A204.1 (cell line): ENCODE data around the gene NAA16.
"Not testable (repeated sequence)": the region's sequence is repeated elsewhere in the genome, so short reads cannot be mapped to it uniquely, and the experiment has no call there.

Experiments used
- FAIRE-seq: peaks from 2 replicates; lab custom pipeline; 2012; peaks lifted over from hg19 to GRCh38; lab: Jason Lieb, UNC

The NAA16 gene

DNA sequence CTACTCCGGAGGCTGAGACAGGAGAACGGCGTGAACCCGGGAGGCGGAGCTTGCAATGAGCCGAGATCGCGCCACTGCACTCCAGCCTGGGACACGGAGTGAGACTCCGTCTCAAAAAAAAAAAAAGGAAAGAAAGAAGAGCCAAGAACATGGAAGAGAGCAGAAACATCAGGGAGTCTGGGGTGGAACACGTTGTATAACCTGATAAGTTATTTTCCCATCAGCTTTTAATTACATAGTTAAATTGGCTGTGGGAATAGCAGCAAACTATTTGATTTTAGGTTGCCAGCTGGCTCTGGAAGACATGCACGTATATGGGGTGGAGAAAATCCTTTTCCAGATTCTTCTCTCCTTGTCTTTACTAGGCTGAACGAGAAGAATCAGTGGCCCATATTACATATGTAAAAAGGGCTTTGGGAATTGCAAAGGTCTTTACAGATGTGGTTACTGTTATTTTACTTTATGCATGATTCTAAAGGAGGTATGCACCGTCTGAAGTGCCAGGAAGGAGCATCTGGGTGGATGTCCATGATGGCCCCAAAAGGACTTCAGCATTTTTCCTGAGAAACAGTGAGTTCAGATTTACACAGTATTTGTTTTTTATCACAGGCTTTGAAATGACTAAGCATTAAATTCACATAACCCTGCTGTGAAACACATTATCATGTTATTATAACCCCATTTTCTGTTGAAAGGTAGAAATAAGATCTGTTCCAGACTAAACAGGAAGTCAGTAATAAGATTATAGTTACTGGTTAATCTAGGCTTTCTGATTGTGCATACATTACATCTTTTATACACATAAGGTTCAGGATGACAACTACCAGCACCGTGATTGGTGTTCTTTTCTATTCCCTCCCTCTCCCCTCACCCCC is 4.6 kb upstream of the NAA16 start:
- no peak for FAIRE-seq

DNA sequence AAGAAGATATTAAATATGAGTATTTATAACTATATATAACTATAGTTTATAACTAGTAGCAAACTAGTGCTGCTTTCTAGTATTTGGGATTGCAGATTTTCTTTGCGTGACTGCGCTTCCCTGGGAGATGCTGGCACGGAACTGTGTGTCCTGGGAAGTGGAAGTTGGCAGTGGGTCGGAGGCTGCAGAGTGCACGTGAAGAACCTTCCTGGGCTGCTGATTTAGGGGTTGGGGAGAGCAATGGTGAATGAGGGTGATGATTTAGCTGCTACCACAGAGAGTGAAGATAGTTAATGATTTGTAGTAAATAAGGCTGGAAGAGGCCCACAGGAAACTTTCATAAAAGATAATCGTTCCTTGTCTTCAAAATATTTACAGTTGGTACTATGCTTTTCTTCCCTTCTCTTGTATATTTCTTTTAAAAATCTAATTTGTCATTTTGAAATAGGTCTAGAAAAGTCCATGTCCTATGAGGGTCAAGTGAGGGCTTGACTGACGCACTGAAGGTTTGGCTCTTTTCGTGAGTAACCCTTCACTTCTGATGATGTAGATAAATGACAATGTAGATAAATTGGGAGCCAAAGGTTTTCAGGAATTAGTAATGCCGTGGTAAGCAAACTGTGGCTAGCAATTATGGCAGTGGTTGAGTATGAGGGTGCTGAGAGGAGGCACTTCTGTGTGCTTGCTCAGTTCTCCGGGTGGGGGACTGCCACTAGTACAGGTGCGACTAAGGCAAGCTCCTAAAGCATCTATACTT is 3.0 kb upstream of the NAA16 start:
- FAIRE-seq = no peak

DNA sequence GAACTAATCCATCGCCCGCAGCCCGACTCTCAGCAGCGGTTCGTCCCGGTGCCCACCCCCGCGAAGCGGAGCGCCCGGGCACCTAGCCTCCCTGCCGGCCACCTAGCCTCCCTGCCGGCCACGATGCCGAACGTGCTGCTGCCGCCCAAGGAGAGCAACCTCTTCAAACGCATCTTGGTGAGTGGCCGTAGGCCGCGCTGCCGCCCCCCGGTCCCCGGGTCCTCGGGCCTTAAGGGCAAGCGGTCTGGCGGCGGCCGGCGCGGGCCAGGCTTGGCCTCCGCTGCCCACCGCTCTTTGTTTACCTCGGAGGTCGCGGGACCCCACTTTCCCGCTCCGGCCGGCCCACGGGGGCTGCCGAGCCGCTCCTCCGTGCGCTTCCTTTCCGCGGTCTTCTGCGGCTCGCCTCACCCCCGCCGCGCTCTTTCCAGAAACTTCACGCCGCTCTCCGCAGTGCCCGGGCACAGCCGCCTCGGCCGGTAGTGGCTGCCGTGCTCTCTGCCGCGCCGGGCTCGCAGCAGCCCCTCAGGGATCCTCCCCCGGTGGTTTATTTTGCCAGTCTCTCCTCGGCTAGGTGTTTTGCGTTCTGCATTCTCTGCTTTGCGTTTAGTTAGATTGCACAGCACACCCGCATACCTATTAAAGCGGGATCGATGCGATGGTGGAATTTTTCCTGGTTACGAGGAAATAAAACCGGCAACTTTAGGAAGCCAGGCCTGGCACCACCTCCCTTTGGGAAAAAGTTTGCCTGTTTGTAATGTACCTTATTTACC is 524 bp downstream of the NAA16 start:
- FAIRE-seq = no peak

DNA sequence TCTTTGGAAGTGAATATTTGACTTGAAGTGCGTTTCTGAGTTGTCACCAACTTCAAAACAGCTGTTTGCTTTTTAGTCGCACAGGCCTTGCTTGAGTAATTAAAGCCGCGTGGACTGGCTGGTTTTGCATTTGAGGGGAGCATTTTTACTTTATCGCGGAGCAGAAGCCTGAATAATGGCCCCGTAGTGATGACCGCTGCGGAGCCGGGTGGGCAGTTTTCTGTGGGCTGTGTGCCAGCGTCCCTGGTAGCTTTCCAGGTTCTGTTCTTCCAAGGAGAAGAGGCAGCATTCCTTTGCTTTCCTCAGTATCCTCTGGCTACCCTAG is 1.1 kb downstream of the NAA16 start:
- no peak for FAIRE-seq

DNA sequence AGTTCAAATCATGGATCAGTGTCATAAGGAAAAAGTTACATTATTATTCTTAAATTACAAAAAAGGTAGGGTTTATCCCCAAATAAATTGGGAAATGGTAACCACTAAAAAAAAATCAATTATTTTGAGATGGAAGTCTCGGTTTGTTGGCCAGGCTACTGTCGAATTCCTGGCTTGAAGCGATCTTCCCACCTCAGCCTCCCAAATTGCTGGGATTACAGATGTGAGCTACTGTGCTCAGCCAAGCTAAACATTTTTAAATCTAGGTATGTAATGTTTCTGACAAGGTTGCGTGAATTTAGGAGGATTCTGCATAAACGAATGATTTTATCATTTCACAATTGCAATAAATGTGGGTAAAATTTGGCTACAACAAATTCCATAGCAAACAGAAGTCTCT is 2.0 kb downstream of the NAA16 start:
- FAIRE-seq = no peak

DNA sequence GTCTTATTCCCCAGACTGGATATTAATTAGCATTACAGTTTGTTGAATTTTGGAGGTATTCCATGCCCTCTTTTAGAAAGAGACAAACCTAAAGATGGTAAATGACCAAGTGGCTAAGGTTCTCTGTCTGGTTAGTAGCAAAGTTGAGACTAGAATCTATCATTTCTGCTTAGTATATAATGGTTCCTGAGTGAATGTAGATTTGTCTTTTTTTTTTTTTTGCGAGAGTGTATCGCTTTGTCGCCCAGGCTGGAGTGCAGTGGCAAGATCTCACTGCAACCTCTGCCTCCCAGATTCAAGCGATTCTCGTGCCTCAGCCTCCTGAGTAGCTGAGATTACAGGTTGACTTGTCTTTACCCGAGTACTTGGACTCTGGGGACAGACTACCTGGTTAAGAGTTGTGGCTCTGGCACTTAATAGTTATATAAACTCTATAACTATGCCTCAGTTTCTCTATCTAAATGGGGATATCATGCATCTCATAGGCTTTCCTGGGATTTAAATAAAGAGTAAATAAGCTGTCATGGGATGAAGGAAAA is 2.7 kb downstream of the NAA16 start:
- no peak for FAIRE-seq

DNA sequence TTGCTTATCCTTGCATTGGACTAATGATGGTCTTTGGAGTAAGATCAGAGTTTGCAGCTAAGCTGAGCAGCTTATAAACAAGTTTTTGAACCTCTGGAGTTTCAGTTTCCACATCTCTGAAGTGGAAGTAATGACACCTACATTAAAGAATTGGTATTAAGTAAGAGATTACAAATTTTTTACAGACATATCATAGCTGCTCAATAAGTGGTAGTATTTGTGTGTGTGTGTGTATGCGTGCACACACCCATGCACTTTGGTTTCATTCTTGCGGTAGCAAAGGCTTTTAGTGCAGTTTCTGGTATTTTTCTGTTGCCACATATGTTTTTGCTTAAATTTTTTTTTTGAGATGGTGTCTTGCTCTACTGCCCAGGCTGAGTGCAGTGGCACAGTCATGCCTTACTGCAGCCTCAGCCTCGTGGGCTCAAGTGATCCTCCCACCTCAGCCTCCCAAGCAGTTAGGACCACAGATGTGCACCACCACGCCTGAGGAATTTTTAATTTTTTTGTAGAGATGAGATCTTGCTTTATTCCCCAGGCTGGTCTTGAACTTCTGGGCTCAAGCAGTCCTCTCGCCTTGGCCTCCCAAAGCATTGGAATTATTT is 4.5 kb downstream of the NAA16 start:
- no peak for FAIRE-seq

DNA sequence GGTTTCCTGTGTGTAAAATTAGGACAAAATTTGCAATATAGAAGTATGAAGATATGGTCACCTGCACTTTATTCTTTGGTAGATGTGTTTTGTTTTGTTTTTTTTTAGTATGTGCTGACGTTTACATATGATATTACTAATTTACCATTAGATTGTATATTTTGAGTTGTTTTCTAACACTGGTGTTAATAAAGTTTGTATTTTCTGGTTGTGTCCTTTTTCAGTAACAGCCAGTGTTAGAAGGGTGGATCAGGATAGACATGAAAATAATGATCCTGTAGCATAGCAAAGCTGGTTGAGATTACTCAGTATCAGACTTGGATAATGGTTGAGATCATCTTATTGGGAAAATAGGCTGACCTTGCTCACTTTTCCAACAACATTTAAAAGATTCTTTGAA is 6.2 kb downstream of the NAA16 start:
- peak; percentile 44 for FAIRE-seq

DNA sequence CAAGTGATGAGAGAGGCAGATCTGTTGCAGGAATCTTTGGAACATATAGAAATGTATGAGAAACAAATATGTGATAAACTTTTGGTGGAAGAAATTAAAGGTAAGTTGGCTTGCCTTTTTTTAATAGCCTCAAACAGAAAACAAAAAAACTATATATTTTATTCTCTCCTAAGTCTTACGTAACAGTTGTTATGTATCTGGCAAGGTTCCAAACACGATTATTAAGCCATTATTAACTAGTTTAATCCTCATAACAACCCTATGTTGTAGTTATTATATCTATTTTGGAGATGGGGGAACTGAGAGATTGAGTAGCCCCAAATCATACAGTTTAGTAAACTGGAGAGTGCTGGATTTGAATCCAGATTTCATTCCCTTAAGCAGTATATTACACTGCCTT is 14.7 kb downstream of the NAA16 start:
- no peak for FAIRE-seq

DNA sequence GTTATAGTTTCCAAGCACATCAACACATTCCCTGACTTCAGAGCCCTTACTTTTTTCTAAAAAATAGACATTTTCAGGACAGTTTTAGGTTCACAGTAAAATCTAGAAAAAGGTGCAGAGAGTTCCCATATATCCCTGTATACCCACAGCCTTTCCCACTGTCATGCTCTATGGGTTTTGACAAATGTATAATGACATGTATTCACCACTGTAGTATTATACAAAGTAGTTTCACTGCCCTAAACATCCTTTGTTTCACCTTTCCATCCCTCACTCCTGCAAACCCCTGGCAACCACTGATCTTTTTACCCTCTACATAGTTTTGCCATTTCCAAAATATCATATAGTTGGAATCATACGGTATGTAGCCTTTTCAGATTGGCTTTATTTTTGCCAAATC is 15.6 kb downstream of the NAA16 start:
- FAIRE-seq = no peak

DNA sequence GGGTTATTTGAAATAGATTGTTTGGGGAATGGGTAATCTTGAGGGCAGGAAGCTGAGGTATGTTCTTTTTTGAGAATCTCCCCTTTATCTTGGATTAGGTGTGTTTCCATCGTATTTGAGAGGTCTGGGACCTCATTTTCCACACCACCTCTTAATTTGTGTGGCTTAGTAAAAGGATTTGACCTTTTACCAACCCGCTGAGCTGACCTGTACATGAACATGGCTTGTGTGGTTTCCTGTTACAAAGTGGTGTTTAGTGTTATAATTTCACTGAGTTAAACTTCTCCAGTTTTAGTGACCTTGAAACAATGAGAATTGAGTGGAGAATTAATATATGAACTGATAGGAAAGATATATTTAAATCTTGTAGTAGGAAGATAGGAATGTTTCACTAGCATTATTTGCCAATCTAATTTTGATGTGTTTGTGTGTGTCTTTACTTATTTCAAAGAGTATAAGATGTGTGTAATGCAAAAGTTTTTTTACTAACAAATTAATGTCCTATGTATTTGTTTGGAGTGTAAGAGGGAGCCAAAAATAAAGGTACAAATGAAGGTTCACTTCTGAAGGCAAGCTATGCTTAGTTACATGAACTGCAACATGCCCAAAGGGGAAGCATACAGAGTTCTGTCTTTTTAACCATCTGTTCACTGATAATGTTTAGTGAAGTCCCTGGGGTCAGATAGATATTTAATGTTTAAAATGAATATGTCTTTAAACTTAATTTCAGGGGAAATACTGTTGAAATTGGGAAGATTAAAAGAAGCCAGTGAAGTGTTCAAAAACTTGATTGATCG is 17.1 kb downstream of the NAA16 start:
- FAIRE-seq = no peak

DNA sequence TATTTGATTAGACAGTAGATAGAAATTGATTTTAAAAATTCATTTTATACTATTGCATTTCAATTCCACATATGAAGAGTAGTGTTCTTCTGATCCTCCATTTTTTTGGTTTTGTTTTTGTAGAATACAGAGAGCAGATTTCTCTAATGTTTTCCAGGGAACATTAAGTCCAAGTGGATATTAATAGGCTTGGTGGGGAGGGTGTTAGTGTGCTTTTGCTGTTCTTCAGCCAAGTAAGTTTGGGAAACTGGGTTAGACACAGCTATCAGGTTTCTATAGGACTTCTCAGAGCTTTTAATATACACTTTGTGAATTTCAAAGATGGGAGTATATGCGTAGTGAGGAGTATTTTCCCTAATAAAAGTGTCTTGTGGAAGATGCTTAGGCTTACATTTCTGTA is 21.8 kb downstream of the NAA16 start:
- FAIRE-seq = no peak

DNA sequence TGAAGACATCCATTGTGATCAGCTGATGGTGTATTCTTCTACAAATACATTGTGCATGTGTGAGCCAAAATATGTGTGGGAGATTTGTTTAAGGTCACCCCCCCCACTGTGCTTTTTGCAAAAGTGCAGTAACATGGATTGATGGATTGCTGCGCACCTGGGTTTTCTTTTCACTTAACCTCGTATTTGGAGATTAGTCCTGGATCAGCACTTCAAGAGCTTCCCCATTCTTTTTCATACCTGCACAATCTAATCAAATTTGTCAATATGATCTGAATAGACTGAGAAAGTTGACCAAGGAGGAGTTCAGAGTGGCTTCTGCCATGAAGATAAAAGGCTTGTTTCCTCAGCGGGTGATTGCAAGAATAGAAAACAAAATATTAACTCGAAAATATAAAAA is 23.7 kb downstream of the NAA16 start:
- no peak for FAIRE-seq

DNA sequence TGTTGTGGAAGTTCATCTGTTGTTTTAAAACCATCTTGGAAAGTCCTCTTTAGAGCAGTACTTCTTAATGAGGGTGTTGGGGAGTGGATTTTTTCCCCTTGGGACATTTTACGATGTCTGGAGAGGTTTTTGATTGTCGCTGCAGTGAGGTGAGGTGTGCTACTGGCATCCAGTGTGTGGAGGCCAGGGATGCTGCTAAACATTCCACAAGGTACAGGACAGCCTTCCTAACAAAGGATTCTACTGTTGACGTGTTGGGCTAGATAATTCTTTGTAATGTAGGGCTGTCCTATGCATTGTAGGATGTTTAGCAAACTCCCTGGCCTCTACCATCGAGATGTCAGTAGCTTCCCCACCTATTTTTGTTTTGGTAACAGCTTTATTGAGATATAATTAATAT is 33.3 kb downstream of the NAA16 start:
- FAIRE-seq = no peak

DNA sequence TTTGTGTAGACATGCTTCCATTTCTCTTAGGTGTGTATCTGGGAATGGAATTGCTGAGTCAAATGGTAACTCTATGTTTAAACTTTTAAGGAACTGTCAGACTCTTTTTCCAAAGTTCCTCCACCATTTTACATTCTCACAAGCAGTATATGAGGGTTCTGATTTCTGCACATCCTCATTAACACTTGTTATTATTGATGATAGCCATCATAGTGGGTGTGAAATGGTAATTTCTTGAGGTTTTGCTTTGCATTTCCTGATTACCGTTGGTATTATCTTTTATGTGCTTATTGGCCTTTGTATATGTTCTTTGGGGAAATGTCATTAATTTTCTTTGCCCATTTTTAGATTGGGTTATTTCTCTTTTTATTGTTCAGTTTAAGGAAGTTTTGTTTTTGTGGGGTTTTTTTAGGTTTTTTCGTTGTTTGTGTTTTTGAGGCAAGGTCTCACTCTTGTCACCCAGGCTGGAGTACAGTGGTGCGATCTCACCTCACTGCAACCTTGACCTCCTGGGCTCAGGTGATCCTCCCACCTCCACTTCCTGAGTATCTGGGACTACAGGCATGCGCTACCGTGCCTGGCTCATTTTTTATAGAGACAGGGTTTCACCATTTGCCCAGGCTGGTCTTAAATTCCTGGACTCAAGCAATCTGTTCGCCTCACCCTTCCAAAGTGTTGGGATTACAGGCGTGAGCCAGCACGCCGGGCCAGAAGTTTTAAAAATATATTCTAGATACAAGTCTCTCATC is 34.3 kb downstream of the NAA16 start:
- no peak for FAIRE-seq

DNA sequence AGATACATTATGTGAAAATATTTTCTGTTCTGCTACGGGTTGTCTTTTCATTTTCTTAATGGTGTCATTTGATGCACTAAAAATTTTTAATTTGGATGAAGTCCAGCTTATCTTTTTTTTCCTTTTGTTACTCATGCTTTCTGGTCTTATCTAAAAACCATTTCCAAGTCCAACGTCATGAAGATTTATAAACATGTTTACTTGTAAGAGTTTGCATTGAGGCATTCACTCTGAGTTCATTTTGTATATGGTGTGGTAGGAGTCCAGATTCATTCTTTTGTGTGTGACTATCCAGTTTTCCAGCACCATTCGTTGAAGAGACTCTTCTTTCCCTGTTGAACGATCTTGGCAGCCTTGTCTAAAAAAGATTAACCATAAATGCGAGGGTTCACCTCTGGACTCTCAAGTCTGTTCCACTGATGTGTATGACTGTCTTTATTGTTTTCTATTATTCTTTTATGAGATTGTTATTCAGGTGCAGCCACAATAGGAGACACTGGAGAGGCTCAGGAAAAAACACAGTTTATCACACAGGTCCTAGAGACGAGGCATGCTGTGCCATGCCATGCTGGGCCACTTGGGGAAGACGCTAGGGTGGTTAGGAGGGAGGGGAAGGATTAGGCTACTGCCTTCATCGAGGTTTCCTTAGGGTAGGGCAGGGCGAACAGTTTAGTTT is 35.0 kb downstream of the NAA16 start:
- FAIRE-seq = no peak

DNA sequence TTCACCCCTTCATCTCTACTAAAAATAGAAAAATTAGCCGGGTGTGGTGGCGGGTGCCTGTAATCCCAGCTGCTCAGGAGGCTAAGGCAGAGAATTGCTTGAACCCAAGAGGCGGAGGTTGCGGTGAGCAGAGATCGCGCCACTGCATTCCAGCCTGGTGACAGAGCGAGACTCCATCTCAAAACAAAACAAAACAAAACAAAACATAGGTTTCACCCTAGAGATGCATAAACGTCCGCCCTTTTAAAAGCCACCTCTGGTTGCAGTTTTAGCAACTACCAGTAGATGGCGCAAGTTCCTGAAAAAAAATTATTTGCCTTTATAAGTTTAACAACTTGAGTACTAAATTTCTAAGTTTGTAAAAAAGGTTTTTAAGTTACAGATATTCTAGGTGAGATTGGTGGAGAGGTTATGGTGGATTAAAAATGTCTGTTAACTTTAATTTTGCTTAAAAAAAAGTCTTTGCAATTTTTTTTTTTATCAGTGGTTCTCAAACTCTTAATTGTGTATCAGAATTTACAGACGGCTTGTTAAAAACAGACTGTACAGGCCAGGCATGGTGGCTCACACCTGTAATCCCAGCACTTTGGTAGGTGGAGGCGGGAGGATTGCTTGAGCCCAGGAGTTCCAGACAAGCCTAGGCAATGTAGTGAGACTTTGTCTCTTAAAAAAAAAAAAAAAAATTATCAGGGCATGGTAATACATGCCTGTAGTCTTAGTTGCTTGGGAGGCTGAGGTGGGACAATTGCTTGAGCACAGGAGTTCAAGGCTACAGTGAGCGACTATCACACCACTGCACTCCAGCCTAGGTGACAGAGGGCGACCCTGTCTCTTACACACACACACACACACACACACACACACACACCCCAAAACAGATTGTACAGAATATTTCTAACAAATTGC is 42.1 kb downstream of the NAA16 start:
- peak; percentile 95 for FAIRE-seq

DNA sequence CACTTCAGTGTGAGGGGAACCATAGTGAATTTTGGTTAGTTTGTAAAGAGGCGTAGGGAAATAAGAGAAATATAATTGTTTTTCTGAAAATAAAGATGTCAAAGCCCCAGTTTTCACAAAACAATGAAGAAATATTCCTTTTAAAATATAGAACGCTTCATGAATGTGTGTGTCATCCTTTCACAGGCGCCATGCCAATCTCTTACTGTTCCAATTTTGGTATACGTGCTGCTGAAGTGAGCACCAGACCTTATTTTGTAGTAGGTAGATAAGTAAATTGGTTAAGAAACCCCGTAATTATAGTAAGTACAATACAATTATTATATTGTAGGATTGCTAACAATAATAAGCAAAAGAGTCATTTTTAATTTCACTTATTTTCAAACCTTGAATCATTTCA is 43.3 kb downstream of the NAA16 start:
- no peak for FAIRE-seq

DNA sequence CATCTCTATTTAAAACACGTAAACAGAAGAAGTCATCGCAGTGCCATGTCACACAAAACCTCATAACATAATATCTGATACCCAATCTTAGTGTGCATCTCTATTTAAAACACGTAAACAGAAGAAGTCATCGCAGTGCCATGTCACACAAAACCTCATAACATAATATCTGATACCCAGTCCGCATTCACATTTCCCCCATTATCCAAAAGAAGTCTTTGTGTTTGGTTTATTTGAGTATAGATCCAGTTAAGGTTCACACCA is 45.2 kb downstream of the NAA16 start:
- not testable (repeated sequence) for FAIRE-seq
